ENCODE measurements around the gene CHSY1.

CHSY1 gene

DNA sequence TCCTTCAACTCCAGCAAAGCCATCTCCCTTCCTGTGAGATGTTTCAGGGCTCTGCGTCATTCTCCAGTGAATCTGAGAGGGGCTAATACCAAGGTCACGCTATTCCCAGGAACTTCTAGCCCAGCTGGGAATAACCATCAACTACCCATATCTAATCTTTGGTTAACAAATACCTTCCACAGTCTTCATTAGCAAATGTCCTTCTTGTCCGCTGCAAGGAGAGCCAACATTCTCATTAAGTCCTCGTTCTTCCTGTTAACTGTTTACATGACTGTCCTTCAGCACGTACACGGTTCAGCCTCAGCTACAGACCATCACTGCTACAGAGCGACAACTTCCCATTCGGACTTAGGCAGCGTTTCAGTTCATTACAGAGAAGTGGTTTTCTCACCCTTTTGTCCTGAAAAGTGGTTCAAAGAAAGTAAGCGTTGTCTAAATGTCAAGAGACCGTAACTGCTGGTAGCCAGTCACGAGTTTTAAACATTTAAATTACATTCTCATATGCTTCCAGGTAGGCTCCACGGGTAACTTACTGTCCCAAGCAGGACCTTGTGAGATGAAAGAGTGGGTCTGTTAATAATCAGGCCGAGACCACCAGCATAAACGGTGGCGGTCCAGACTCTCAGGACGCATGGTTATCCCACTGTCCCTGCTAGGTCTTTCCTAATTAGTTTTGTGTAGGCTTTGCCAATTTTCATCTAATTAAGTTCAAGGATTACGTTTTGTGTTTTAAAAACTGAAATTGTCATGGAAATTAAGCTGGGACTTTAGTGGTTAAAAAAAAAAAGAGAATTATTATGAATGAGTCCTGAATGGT lies 63.8 kb downstream of the CHSY1 start:
- peak; percentile 86 for DNase-seq (ENCODE audit: low spot score)

DNA sequence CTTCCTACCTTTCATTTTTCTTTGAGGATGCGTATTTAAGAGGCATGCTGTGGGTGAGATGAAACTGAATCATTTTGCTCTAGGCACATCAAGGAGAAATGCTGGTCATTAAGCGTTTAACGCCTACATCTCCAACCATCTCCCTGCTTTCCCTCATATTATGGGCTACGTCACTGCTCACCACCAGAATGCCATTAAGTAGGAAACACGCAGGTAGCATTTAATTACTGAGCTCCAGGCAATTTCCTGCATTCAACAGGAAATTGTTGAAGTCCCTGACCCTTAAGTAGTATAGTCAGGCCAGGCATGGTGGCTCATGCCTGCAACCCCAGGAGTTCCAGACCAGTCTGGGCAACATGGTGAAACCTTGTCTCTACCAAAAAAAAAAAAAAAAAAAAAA lies 66.1 kb downstream of the CHSY1 start:
- no peak for DNase-seq (ENCODE audit: low spot score)

DNA sequence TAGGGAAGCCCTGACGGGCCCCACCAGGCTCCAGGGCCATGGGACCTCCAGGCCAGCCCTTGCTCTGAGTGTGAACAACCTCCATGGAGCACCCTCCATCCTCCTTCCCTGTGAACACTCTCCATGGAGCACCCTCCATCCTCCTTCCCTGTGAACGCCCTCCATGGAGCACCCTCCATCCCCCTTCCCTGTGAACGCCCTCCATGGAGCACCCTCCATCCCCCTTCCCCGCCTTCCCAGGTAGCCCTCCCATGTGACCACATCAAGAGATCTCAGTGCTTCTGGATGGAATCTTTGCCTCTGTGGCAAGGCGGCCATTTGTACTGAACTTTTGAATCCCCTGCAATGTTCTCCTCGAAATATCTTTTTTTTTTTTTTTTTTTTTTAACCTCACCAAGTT lies 66.5 kb downstream of the CHSY1 start:
- DNase-seq (ENCODE audit: low spot score): no peak

DNA sequence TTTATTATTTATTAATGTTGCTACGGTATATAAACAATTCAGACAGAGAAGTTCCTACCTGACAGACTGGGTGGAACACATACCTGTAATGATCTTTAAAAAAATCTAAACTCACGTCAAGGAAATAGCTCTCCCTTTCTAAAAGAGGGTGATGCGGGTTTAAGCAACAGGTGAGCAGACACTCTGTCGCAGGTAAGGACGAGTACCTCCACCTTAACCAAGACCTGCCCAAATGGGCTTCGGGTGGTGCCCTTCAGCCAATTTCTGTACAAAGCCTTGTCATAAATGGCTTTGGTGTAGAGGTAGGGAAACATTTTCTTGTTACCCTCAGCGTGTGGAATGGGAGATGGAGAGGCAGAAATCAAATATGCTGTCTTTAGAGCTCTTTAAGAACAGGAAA lies 67.0 kb downstream of the CHSY1 start:
- no peak for DNase-seq (ENCODE audit: low spot score)

DNA sequence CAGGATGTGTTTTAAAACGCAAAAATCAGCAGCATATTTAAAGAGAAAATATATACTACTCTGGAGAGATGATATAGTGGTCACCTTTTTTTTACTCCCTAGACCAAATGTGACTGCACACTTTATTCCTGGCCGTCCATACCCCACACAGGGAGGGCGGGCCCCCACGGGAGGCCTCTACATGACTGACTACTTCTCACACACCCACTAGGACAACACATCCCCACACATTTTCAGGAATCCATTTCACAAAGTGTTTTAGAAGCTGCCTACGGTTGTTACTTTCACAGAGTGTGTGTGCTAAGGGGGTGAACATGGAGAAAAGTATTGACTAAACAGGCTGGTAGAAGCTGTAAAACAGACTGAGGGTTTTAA lies 67.9 kb downstream of the CHSY1 start:
- no peak for DNase-seq (ENCODE audit: low spot score)

DNA sequence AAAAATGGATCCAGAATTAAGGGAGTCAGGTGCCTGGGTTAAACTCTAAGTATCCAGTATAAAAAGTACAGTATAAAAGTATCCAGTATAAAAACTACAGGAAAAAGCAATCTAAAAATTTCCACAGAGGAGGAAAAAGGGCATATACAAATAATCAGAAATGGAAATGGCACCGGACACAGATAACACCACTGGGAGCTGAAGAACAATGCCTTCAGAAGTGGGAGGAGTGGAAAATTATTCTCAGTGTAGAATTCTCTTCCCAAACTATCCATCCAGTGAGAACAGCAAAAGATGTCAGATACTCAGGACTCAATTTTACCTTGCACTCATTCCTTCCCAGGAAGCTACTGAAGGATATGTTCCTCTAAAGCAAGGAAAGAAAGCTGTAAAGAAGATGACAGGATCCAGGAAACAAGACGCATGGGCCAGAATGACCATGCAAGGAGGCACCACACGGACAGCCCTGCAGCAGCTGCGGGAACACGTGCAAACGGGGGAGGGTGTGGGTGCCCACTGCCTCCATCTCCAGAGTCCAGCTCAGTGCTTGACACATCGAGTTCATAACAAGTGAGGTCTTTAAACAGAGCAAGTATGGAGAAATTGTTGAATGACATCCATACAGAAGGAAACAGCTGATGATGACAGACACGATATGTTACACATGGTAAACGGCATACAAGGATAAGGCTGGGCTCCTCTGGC lies 68.5 kb downstream of the CHSY1 start:
- no peak for DNase-seq (ENCODE audit: low spot score)

DNA sequence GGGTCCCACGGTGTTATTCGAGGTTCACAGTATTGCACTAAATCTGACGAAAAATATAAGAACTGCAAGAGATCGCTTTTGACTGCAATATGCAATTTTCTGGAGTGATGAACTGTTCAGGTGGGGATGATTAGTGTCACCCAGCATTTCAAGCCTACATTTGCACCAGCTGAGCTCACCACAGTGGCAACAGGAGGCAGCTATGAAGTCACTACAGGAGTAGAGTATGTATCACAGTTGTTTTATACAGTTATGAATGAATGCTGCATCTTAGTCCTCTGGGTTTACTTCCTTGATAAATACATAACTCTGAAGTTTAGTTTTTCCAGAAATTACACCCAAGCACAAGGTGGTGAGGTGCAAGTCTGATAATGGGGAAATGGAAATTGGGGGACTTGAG lies 69.6 kb downstream of the CHSY1 start:
- DNase-seq (ENCODE audit: low spot score): no peak

DNA sequence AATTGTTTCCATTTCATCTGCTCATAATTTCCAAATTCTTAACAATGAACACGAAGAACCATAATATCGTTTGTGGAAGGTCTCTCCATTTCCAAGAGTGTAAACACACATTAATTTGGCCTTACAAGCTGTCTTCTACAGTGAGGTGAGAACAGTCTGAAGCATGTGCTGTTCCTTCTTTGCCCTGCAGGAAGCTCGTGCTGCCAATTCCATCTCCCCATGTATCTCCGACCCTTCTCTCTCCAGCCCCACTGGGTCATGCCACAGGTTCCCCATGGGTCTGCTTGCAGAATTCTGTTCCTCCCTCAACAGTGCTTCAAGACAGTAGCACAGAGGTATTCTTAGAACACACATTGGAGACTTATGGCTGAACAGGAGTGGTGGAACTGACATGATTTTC lies 70.5 kb downstream of the CHSY1 start:
- DNase-seq (ENCODE audit: low spot score): no peak

DNA sequence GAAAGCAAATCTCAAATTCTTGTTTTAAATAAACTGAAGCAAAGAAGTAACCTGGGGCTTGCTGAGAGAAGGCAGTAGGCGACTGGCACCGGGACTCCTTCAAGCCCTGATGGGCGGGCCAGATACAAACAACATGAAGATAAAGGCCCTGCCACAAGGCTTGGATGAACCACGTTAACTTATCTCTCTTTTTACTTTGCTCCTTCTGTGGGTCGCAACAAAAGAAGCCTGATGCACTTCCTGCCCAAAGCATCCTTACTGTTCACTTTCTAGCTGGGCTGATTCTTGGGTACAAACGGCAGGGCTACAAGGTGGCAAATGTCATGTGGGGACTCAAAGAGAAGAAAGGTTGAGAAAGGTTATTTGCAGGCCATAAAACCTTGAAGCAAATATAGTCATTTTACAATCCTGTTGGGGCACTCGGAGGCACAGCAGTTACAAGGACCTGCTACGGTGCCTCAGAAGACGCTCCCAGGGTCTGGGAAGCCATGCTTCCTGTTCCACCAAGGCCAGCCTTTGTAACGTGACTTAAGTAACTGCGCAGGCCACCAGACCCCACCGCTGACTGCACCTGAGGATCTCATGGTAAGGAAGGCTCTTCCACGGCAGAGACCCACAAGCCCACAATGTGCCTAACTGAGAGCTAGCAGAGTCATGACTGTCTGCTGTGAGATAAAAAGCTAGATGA lies 71.1 kb downstream of the CHSY1 start:
- no peak for DNase-seq (ENCODE audit: low spot score)

DNA sequence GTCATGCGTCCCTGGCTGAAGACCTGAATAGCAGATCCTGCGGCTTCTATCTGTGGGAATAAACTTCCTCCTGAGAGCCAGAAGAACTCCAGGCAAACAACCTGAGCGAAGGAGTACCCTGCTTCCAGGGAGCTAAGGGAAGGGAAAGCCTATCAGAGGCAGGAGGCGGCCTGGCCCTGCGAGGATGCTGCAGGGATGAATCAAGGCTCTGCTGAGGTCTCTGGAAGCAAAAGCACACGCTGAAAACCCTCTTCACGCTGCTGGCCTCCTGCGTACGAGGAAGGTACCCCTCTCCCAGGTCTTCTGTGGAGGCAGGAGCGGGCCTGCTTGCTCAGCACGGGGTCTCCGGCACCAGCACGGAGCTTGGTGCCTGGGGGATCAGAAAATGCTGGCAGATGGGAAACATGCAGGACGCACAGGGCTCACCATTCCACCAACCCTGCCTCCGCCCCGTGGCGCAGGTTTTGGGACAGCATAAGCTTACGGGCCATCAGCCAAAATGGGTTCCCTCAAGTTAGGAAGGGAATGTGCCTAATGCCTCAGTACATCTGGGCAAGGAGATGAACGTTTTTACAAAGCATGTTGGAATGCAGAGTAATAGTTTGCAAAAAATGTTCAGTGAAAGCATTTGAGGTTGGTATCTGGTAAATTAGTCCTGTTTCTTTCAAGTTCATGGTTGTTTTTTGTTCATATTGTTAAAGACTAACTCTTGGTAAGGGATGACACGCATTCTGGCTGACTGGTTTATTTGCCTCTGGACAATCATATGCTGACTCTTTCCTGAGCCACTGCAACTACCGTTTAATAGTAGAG lies 72.3 kb downstream of the CHSY1 start:
- peak; percentile 75 for DNase-seq (ENCODE audit: low spot score)

DNA sequence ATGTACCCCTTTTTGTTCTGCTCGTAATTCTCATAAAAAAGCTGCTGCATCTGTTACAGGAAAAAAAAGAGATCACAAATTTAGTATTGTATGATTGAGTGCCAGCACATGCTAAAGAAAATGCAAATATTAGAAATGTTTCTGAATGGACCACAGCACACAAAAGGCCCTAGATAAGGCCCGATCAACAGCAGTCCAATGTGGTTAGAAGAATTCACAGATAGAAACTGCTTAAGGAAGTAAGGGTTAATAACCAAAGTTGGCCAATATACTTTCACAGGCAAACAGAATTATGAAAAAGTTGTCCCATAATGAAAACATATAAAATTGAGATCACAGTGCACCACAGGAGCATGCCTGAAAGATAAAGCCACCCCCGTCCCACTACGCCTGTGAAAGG lies 72.9 kb downstream of the CHSY1 start:
- DNase-seq (ENCODE audit: low spot score): no peak

DNA sequence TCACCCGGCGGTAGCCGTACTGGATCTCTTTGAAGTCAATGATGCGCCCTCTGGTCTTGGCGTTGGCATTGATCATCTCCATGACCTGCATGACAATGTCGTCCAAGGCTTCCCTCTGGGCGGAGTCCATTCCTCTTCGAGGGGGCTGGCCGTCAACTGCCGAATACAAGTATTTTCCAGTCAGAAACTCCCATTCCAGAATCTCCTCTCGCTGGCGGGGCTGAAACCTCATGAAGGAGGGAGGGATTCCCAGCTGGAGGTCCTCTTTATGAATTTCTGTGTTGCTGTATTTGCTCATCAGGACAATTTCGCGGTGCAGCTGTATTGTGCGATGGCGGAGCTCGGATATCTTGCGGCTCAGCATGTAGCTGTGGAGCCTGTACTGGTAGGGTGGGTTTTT lies 73.4 kb downstream of the CHSY1 start:
- DNase-seq (ENCODE audit: low spot score): no peak

DNA sequence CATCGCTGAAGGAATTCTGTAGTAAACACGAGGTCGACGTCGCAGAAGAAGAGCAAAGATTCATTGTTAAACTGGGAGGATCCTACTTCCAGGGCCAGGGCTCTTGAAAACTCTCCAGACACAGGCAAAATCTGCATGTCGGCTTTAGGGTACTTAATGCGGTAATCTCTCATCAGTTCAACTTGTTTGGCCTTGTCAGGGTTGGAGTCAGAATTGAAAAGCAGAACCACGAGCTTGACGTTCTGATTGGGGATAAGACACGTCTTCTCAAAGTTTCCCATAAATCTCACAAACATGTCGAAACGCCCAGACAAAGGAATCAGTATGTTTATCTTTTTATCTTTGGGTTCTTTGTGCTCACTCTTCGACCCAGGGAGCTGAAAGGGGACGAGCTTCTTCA lies 74.0 kb downstream of the CHSY1 start:
- no peak for DNase-seq (ENCODE audit: low spot score)

DNA sequence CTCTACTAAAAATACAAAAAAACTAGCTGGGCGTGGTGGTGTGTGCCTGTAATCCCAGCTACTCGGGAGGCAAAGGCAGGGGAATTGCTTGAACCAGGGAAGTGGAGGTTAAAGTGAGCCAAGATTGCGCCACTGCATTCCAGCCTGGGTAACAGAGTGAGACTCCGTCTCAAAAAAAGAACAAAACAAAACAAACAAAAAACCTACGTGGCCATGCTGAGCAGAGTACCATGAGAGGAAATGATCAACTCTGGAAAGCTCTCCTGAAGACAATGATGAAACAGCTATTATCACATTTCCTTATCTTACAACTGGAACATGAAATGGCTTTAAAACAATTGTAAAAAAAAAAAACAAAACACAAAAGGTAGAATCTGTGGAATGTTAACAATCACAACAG lies 75.2 kb downstream of the CHSY1 start:
- DNase-seq (ENCODE audit: low spot score): no peak

DNA sequence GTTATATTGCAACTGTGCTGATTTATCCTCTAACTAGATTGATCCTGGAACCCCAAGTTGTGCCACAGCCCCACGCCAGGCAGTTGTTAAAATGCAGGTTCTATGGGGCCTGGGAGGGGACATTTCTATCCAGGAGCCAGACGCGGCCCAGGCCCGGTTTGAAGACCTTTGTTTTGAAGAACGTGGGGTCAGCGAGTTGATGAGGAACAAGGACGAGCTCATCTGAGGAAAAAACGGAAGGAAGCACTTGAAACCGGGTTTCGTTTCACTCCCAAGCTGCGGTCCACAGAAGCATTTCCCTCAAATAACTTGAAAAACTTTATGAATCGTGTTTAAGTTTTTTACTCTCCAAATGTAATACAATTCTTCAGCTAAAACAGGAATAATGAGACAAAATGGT lies 76.4 kb downstream of the CHSY1 start:
- DNase-seq (ENCODE audit: low spot score): no peak

DNA sequence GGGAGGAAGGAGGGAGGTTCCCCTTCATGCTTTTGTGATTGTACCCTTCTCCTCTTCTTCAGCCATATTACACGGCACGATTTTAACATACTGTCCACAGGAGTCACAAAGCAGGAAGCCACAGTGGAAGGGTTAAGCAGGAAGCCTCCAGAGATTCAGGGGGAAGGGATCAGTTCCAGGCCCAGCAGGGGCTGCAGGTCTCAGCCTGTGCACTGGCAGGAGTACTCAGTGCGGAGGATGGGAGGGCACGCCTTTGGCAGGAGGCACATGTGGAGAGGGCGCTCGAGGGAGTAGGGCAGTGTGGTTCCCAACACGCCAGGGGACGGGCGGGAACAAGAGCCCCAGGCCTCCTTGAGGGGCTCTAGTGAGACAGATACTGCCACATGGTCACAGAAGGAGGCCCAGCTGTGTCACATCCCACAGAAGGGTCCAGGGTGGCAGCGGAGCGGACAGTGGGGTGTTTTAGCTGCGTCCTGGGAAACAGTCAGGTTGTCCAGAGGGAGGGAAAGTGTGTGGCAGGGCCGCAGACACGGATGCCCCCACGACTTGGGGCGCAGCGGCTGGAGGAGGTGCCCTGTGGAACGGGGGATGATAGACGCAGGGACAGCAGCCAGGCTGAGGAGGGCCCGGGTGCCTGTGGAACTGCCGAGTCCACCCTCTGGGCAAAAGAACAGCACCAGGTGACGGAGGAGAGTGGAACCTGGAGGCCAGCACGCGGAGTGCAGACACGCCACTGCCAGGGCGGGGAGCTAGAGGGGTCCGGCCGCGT lies 77.5 kb downstream of the CHSY1 start:
- DNase-seq (ENCODE audit: low spot score): no peak

DNA sequence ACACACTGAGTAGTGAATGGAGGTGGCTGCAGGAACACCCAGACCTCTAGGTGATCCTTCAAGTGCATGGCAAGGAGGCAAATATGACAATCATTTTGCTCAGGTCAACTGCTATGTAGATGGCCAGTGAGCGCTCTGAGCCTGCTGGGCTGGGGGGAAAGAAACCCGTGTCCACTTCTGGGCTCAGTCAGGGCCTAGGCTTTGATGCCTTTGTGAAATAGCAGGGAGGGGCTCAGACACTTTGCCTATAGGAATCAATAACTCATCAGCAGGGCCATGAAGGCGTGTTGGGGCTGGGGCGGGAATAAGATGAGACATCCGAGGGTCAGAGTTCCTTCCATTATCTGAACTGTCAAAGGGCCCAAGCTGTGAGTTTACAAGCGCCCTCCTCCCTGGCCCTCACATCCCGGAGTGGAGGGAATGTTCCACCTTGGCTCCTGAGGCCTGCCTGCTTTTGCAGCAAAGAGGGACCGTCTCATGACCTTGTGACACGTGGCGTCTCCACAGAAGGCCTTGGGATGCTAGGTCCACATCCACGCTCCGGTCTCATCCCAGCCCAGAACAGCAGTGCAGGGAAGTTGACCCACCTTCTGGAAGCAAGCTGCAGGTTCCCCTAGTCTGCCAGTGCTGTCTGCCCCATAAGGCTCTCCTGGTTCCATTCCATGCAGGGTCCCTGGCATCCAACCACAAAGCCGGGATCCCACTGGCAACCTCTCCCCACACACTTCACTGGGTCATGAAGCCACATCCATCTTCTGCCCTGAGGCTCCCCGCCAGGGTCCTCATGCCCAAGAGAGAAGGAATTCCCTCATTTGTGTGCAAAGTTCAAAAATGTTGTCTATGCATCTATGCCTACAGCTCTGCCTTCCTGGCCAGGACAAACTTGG lies 78.4 kb downstream of the CHSY1 start:
- no peak for DNase-seq (ENCODE audit: low spot score)

DNA sequence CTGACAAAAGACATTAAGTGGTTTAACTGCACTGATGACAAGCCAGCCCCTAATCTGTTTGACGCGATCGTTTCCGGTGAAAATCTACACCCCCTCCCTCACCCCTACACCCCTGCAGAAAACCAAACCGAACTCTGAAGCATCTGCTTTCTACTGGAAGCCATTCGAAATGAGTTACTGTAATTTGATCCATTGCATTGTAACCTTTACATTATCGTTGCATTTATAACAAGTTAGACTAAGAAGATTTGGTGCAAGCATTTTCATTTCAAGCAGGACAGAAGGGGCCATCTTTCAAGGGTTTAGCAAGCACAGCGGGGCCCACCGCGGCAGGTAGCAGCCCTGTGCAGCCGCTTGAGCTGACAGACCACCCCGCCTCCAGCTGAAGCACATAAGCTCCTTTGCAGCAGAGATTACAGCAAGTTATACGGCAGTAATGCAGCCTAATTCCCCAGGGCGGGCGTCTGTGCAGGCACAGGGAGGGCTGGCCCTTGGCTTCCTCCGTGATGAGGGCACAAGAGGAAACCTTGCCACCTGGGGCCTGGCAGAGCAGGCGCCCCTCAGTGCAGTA lies 79.3 kb downstream of the CHSY1 start:
- DNase-seq (ENCODE audit: low spot score): no peak

DNA sequence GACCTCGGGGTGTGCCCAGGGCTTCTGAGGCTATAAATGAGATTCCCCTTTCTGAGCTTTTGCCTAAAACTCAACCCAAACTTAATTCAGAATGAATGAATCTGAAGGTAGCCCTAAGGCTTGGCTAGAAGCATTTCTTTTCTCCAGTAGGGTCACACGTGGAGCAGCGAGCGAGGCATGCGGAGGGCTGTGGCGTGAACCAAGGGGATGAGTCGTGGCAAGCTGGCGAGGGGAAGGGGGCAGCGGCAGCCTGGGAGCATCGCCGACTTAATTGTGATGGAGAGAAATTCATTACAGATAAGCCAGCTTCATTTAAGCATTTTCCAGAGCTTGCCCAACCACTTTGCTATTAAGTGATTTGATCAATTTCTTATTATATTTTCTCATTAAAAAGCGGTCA lies 79.9 kb downstream of the CHSY1 start:
- DNase-seq (ENCODE audit: low spot score): no peak
